GM23248 (cell line): ENCODE data around the gene RGS5.

Experiments used
- EZH2 ChIP-seq: fragments of 200-600 bp; sonication (generic); IDR thresholded peaks from 2 replicates; pipeline ENCODE4 v1.6.1; 2018; ENCODE audit warnings: antibody characterized with exemption, mild to moderate bottlenecking; ENCODE audit not compliant: insufficient read depth, poor library complexity, severe bottlenecking
- EZH2phosphoT487 ChIP-seq: fragments of 200-600 bp; sonication (generic); IDR thresholded peaks from 2 replicates; pipeline ENCODE4 v1.6.1; 2018; ENCODE audit warnings: antibody characterized with exemption, moderate library complexity, mild to moderate bottlenecking, low read depth; ENCODE audit not compliant: insufficient read depth

DNA sequence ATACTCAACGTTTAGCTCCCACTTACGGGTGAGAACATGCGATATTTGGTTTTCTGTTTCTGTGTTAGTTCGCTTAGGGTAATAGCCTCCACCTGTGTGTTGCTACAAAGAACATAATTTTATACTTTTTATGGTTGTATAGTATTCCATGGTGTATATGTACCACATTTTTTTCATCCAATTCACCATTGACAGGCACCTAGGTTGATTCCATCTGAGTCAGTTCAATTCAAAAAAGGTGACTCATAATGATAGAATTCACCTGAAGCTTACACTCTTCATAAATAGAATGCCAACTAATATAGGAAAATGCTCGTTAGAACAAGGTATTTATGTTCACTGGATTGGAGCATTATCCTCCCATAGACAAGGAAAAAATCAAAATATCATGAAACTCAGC, 95.1 kb downstream of the RGS5 start:
- TF ChIP-seq EZH2 (no peak), EZH2phosphoT487 (no peak)
